DMS114 treated with DMSO at 0.1 percent for 48 hours (cell line): ENCODE results near the gene UNC13B.
"Not testable (repeated sequence)": the region's sequence is repeated elsewhere in the genome, so short reads cannot be mapped to it uniquely, and the experiment has no call there.

Experiments
- DNase-seq: peaks from one replicate; lab custom pipeline; 2025; ENCODE audit not compliant: unreplicated experiment; lab: John Stamatoyannopoulos, UW

The UNC13B gene

DNA sequence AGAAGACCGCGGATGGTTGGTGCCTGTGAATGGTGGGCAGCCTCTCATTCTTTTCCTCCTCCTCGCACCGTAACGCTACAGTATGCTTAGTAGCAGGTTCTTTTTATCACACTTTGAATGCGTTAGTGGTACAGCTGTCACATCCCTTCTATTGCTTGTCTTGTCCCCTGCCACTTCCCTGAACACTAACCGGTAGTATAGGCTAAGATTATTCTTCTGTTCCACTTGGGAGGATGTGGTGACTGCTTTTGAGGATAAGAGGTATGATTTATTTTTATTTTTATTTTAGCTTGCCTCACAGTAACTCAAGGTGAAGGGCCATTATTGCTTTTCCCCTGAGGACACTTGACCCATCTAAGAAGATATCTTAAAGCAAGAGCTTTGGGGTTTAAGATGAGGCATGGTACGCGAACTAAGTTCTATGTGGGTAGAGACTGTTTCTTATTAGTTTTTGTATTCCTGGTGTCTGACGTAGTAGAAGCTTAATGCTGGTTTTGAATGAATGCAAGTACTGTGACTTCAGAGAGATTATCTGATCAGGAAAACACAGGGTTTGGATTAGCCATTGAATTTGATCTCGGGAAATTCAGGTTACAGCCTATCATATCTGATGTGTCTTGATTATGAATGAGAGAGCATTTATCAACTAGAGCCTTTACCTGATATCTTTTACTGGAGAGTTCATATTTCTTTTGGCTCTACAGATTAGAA is 951 bp downstream of the UNC13B start:
- no peak for DNase-seq

DNA sequence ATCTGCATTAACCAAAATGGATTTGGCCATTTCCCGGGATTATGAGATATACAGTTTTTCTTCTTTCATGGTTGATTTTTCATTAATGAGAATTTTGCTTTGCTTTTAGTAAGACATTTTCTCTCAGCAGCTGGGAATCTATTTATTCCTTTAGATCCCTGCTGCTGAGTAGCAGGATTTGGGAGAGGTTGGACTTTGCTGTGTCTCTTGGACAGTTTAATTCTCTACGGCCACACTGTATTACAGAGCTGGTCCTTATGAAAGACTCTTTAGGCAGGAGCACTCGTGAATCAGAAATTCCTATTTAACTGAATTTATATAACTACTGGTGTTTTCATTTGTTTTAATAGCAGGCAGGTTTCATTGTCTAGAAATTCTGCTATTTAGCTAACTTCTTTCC is 1.6 kb downstream of the UNC13B start:
- DNase-seq = no peak

DNA sequence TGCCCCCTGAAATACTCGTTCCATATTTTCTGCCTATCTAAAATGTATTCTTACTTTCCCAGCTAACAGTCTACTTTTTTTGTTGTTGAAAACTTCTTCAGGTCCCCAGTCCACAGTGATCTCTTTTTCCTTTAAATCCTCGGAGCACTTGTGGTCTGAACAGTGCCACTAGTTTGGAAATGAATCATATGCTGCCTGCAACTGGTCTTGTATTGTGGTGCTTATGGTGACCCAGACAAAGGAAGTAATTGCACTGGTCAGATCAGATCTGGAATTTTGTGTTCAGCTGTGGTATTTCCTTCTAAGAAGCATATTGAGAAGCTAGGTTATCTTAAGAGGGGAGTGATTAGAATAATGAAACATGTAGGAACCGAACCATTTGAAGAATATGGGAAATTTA is 2.9 kb downstream of the UNC13B start:
- DNase-seq = no peak

- not testable (repeated sequence) for DNase-seq
Measured at GRCh38 chr9:35167429-35167828, 5.6 kb downstream of the UNC13B start.

- DNase-seq = no peak
Measured at GRCh38 chr9:35168963-35169362, 7.2 kb downstream of the UNC13B start.

GRCh38 chr9:35172878-35173277 is 11.1 kb downstream of the UNC13B start:
- no peak for DNase-seq

- DNase-seq = no peak
Measured at GRCh38 chr9:35177520-35177919, 15.7 kb downstream of the UNC13B start.

GRCh38 chr9:35179347-35180280 is 17.8 kb downstream of the UNC13B start:
- DNase-seq = no peak

- DNase-seq = no peak
Measured at GRCh38 chr9:35180801-35181200, 19.0 kb downstream of the UNC13B start.

DNA sequence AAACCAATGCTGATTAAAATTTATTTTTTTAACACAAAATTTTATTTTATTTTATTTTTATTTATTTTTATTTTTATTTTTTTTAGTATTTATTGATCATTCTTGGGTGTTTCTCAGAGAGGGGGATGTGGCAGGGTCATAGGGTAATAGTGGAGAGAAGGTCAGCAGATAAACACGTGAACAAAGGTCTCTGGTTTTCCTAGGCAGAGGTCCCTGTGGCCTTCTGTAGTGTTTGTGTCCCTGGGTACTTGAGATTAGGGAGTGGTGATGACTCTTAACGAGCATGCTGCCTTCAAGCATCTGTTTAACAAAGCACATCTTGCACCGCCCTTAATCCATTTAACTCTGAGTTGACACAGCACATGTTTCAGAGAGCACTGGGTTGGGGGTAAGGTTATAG is 20.6 kb downstream of the UNC13B start:
- DNase-seq = not testable (repeated sequence)

DNA sequence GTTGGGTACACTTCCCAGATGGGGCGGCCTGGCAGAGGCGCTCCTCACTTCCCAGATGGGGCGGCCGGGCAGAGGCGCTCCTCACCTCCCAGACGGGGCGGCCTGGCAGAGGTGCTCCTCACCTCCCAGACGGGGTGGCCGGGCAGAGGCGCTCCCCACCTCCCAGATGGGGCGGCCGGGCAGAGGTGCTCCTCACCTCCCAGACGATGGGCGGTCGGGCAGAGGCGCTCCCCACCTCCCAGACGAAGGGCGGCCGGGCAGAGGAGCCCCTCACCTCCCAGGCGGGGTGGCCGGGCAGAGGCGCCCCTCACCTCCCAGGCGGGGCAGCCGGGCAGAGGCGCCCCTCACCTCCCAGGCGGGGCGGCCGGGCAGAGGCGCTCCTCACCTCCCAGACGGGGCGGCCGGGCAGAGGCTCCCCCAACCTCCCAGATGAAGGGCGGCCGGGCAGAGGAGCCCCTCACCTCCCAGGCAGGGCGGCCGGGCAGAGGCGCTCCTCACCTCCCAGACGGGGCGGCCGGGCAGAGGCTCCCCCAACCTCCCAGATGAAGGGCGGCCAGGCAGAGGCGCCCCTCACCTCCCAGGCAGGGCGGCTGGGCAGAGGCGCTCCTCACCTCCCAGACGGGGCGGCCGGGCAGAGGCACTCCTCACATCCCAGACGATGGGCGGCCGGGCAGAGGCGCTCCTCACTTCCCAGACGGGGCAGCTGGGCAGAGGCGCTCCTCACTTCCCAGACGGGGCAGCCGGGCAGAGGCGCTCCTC is 21.4 kb downstream of the UNC13B start:
- not testable (repeated sequence) for DNase-seq

DNA sequence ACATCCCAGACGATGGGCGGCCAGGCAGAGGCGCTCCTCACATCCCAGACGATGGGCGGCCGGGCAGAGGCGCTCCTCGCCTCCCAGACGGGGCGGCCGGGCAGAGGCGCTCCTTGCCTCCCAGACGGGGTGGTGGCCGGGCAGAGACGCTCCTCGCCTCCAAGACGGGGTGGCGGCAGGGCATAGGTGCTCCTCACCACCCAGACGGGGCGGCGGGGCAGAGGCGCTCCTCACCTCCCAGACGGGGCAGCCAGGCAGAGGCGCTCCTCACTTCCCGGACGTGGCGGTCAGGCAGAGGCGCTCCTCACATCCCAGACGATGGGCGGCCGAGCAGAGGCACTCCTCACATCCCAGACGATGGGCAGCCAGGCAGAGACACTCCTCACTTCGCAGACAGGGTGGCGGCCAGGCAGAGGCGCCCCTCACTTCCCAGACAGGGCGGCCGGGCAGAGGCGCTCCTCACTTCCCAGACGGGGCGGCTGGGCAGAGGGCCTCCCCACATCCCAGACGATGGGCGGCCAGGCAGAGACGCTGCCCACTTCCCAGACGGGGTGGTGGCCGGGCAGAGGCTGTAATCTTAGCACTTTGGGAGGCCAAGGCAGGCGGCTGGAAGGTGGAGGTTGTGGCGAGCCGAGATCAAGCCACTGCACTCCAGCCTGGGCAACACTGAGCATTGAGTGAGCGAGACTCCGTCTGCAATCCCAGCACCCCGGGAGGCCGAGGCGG is 22.1 kb downstream of the UNC13B start:
- not testable (repeated sequence) for DNase-seq

- DNase-seq = no peak
Measured at GRCh38 chr9:35186524-35186923, 24.7 kb downstream of the UNC13B start.

GRCh38 chr9:35190203-35190602 is 28.4 kb downstream of the UNC13B start:
- DNase-seq = no peak

DNA sequence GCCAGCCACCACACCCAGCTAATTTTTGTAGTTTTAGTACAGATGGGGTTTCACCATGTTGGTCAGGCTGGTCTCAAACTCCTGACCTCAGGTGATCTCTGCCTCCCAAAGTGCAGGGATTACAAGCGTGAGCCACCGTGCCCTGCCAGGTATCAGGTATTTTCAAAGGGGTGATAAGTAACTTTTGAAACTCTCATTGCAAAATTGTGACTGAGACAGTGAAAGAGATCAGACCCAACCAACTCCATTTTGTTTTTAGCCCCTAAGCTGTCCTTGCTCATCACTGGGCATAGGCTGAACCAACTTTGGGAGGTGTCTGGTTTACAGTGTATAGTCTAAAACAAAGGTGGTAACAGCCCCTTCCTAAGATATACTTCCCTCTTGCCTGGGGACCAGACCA is 29.3 kb downstream of the UNC13B start:
- no peak for DNase-seq

DNA sequence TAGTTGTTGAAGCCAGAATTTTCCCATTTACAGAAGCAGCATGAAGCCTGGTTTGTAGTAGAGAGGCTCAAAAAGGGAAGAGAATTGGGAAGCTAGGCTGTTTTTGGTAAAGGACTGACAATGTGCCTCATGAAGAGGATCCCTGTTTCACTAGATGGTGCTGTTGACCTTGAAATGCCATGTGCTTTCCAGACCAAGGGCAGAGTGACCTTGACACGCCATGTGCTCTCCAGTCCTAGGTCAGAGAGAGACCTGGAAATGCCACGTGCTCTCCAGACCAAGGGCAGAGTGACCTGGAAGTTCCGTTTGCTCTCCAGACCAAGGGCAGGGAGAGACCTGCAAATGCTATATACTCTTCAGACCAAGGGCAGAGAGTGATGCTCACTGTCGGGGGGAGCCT is 32.0 kb downstream of the UNC13B start:
- no peak for DNase-seq

DNA sequence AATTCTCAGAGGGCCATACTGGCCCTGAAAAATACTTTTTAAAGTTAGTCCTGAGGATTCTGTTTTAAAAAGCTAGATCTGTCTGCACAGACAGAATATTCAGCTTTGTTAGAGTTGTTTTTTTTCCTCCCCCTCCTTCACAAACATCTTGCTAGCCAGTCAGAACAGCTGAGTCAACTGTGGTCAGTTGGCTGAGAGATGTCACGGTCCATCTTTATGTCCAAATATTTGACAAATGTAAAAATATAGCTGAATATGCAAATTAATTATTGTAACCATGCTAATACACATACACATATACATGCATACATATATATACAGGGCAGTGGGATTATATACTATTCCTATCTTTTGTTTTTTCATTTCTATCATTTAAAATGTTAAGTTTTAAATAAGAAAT is 33.9 kb downstream of the UNC13B start:
- DNase-seq = no peak

DNA sequence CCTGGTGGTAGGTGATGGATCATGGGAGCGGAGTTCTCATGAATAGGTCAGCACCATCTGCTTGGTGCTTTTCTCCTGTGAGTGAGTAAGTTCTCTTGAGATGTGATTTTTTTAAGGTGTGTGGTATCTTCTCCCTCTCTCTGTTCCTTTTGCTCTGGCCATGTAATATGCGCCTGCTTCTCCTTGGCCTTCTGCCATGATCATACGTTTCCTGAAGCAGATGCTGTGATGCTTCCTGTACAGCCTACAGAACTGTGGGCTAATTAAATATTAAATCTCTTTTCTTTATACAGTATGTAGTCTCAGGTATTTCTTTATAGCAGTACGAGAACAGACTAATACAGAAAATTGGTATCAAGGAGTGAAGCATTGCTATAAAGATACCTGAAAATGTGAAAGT is 36.4 kb downstream of the UNC13B start:
- DNase-seq = no peak

GRCh38 chr9:35203528-35203927 is 41.7 kb downstream of the UNC13B start:
- no peak for DNase-seq

GRCh38 chr9:35205340-35205739 is 43.5 kb downstream of the UNC13B start:
- no peak for DNase-seq

DNA sequence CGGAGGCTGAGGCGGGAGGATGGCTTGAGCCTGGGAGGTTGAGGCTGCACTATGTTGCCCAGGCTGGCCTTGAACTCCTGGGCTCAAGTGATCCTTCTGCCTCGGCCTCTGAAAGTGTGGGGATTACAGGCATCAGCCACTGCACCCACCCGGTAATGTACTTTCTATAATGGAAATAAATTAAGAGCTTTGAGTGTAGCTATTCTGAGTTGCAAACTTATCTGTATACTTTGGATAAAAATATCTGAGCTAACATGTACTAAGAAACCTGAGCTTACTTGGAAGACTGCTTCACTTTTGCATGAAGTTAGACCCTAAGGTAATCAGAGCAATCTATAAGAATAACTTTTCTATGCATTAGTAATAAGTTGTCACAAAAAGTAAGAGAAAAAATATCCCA is 50.0 kb downstream of the UNC13B start:
- DNase-seq = no peak
